Loucy (cell line): Measurements from ENCODE around the gene GHRL.

Source experiments
- EZH2phosphoT487 ChIP-seq: fragments of 200-600 bp; IDR thresholded peaks from 2 replicates; pipeline ENCODE4 v1.6.1; 2018; ENCODE audit warnings: antibody characterized with exemption, mild to moderate bottlenecking, moderate library complexity, borderline replicate concordance
- TF ChIP-seq, protein P1 (sequence below): fragments of 200-600 bp; sonication (generic); conservative IDR thresholded peaks from 2 replicates; pipeline ENCODE4 v1.5.1; 2014; ENCODE audit warnings: mild to moderate bottlenecking, antibody characterized with exemption, low read length

- TF ChIP-seq, protein P1, sequence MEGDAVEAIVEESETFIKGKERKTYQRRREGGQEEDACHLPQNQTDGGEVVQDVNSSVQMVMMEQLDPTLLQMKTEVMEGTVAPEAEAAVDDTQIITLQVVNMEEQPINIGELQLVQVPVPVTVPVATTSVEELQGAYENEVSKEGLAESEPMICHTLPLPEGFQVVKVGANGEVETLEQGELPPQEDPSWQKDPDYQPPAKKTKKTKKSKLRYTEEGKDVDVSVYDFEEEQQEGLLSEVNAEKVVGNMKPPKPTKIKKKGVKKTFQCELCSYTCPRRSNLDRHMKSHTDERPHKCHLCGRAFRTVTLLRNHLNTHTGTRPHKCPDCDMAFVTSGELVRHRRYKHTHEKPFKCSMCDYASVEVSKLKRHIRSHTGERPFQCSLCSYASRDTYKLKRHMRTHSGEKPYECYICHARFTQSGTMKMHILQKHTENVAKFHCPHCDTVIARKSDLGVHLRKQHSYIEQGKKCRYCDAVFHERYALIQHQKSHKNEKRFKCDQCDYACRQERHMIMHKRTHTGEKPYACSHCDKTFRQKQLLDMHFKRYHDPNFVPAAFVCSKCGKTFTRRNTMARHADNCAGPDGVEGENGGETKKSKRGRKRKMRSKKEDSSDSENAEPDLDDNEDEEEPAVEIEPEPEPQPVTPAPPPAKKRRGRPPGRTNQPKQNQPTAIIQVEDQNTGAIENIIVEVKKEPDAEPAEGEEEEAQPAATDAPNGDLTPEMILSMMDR = peak; percentile 55
- TF ChIP-seq EZH2phosphoT487 = no peak
These were observed 6.0 kb downstream of the GHRL start for GRCh38 chr3:10286596-10287295.
